Ovary (tissue), 3 donors: ENCODE results near the gene TNS3.

Experiments used
- EP300 ChIP-seq: sonication (generic); formaldehyde crosslinking; IDR thresholded peaks from one replicate; pipeline ENCODE4 v1.6.1; 2017; ENCODE audit warnings: antibody characterized with exemption
- POLR2A ChIP-seq: fragments of 450-650 bp; IDR thresholded peaks from one replicate; pipeline ENCODE4 v1.6.1; 2017; ENCODE audit warnings: antibody characterized with exemption, mild to moderate bottlenecking, moderate library complexity
- TF ChIP-seq, protein P1 (sequence below), 3 donors: fragments of 450-650 bp in 2 of 3; fragments of 200-600 bp in 1 of 3; IDR thresholded peaks; one replicate each; pipeline versions ENCODE4 v1.5.1 to v1.8.0; 2016 to 2022; ENCODE audit warnings: antibody characterized with exemption in 3 of 3, mild to moderate bottlenecking in 1 of 3
- donor health status: DM: no; HTN: no; CAD: no.

DNA sequence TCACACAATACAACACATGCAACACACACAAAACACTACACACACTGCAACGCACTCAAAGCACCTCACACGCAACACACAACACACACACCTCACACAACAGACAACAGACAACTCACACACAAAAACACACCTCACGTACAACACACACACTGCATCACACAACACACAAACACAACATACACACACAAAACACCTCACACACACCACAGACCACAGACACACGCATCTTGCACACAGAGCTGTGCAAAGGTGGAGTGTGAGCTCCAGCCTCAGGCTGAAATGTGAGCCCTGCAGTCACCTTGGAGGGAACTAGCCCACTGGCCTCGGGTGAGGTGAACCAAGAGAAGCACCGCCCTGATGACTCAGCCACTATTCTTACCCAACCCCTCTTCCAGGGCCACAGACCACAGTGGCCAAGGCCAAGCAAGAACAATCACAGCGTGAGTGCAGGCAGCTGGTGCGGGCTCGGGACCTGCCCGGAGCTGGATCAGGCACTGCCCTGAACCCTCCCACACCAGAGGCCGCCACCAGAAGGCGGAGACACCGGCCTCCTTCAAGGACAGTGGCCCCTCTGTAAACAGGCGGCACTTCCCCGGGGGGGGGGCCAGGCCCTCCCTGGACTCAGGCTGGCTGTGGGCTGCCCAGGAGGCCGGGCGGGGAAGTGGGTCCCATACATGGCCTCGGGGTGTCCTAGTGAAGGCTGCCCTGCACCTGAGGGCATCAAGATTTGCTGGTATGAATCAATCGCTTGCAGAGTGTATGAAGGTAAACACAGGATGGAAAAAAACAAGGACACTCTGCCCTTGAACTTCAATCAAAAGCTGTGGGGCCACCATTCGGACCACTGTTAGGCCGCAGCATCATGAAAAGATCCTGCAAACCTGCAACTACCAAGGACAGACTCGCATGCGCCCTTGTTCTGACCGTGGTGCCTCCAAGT is 106.7 kb downstream of the TNS3 start:
- TF ChIP-seq POLR2A (peak; percentile 38), EP300 (no peak)
- TF ChIP-seq, protein P1, sequence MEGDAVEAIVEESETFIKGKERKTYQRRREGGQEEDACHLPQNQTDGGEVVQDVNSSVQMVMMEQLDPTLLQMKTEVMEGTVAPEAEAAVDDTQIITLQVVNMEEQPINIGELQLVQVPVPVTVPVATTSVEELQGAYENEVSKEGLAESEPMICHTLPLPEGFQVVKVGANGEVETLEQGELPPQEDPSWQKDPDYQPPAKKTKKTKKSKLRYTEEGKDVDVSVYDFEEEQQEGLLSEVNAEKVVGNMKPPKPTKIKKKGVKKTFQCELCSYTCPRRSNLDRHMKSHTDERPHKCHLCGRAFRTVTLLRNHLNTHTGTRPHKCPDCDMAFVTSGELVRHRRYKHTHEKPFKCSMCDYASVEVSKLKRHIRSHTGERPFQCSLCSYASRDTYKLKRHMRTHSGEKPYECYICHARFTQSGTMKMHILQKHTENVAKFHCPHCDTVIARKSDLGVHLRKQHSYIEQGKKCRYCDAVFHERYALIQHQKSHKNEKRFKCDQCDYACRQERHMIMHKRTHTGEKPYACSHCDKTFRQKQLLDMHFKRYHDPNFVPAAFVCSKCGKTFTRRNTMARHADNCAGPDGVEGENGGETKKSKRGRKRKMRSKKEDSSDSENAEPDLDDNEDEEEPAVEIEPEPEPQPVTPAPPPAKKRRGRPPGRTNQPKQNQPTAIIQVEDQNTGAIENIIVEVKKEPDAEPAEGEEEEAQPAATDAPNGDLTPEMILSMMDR (IDR thresholded peaks at IDR 0.05) = peak in 2 of 3 donors; percentile 45 to 52
